Activated CD8-positive, alpha-beta memory T cell treated with anti-CD3 and anti-CD28 coated beads, Interleukin-2, amount 50 U/mL, for 24 hours (primary cell): Measurements from ENCODE around the gene ABCD4.
"Not testable (repeated sequence)": the region's sequence is repeated elsewhere in the genome, so short reads cannot be mapped to it uniquely, and the experiment has no call there.

ENCODE experiments used
- DNase-seq: peaks from one replicate; pipeline ENCODE4 v3.0.0-alpha.2; 2020; ENCODE audit errors: extremely low read depth

Gene ABCD4

GRCh38 chr14:74302634-74303569, at the start of gene ABCD4:
Gene ABCD4, minus strand, starts transcription at chr14:74302934. Its CDS starts 22 bp downstream, at chr14:74302912.
- peak; percentile 78 for DNase-seq

- no peak for DNase-seq
Measured at GRCh38 chr14:74350928-74351323, 48.2 kb upstream of the ABCD4 start.

- DNase-seq = no peak
Measured at GRCh38 chr14:74350211-74350927, 47.6 kb upstream of the ABCD4 start.

- no peak for DNase-seq
Measured at GRCh38 chr14:74349757-74350156, 47.0 kb upstream of the ABCD4 start.

- no peak for DNase-seq
Measured at GRCh38 chr14:74348735-74349463, 46.2 kb upstream of the ABCD4 start.

- DNase-seq = no peak
Measured at GRCh38 chr14:74348241-74348734, 45.6 kb upstream of the ABCD4 start, which contains the start of gene VRTN. Gene VRTN, plus strand, starts transcription at chr14:74348471. Its CDS starts 8,313 bp downstream, at chr14:74356784.

GRCh38 chr14:74347795-74348100, 45.0 kb upstream of the ABCD4 start:
- DNase-seq = no peak

GRCh38 chr14:74347097-74347794, 44.5 kb upstream of the ABCD4 start:
- no peak for DNase-seq

- no peak for DNase-seq
Measured at GRCh38 chr14:74346341-74346740, 43.6 kb upstream of the ABCD4 start.

GRCh38 chr14:74333909-74334308, 31.2 kb upstream of the ABCD4 start:
- DNase-seq = no peak

GRCh38 chr14:74329950-74330552, 27.3 kb upstream of the ABCD4 start:
- DNase-seq = not testable (repeated sequence)

GRCh38 chr14:74326369-74327152, 23.8 kb upstream of the ABCD4 start:
- no peak for DNase-seq

GRCh38 chr14:74325446-74325845, 22.7 kb upstream of the ABCD4 start:
- no peak for DNase-seq

GRCh38 chr14:74324931-74325361, 22.2 kb upstream of the ABCD4 start:
- DNase-seq = no peak

GRCh38 chr14:74314576-74314975, 11.8 kb upstream of the ABCD4 start:
- DNase-seq = no peak

- DNase-seq = no peak
Measured at GRCh38 chr14:74313601-74314000, 10.9 kb upstream of the ABCD4 start.

- DNase-seq = no peak
Measured at GRCh38 chr14:74312161-74312560, 9.4 kb upstream of the ABCD4 start.

- no peak for DNase-seq
Measured at GRCh38 chr14:74309125-74310022, 6.6 kb upstream of the ABCD4 start.

- DNase-seq = no peak
Measured at GRCh38 chr14:74308695-74309094, 6.0 kb upstream of the ABCD4 start.
